ENCODE results near the gene ESYT3.

GRCh38 chr3:138476526-138476925, 42.1 kb downstream of the ESYT3 start:
- TF ChIP-seq CTCF (IDR thresholded peaks at IDR 0.05; ENCODE audit: low read depth, low read length) (no peak), EZH2phosphoT487 (IDR thresholded peaks at IDR 0.05; ENCODE audit: low read depth) (no peak)

All from OCI-LY3 (cell line).